ENCODE measurements around the gene SNX20. TPM values are rescaled to one million over a fixed set of nuclear protein-coding genes. Genes with fewer than 3 reads are reported as not detected.

SNX20 gene
- total and polyA plus RNA-seq, 2 donors (not counting 3 experiments of a cell fraction or from before 2014, with no cell fraction given) = not detected

DNA sequence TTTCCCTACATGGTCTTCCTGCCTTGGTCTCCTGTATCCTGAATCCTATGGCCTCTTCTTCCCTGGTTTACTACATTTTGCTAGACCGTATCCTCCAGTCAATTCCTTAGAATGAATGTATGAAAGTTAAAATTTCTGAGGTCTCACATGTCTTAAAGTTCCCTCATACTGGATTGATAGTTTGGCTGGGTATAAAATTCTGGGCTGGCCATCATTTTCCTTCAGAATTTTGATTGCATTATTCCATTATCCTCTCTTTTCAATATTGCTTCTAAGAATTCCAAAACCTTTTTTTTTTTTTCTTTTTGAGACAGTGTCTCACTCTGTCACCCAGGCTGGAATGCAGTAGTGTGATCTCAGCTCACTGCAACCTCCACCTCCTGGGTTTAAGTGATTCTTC, 23.1 kb upstream of the SNX20 start:
- CTCF ChIA-PET = no interaction called here
- intact Hi-C loops (cut with micrococcal nuclease) = no loop called here
- H3K9me1 ChIP-seq (replicated peaks; ENCODE audit: control insufficient read depth, extremely low read depth, insufficient read depth, low read length) = no peaks in the 10 kb centered on the region
- H3K4me2 ChIP-seq (ENCODE audit: insufficient read depth, low read length) = no peak overlapping the region
- FAIRE-seq (no peak), DNase-seq (ENCODE audit: low read depth, low spot score) (no peak)
- no peak overlapping the region for H3K9ac ChIP-seq (replicated peaks; ENCODE audit: extremely low read depth, insufficient read depth, low read length)
- peaks cover 6% of the 10 kb centered on the region for H3K4me1 ChIP-seq (ENCODE audit: control insufficient read depth, extremely low read depth, insufficient read depth, low read length)
- H3K9me3 ChIP-seq (replicated peaks; ENCODE audit: control insufficient read depth, insufficient read depth, low read length) = peaks cover 2% of the 10 kb centered on the region
- no TSS peak for BruUV-seq (replicated peaks)
- H2AFZ ChIP-seq (ENCODE audit: low read depth, low read length) = no peak overlapping the region
- H3K36me3 ChIP-seq (ENCODE audit: control insufficient read depth in 2 of 2, extremely low read depth in 1 of 2, insufficient read depth in 2 of 2, low read length in 2 of 2) = no peaks in the 10 kb centered on the region
- H3K4me3 ChIP-seq (replicated peaks in 1 of 3; ENCODE audit: insufficient read depth in 1 of 3, low read depth in 1 of 3, low read length in 3 of 3) = no peak overlapping the region
- H4K20me1 ChIP-seq (replicated peaks; ENCODE audit: control insufficient read depth, extremely low read depth, insufficient read depth, low read length) = no peaks in the 10 kb centered on the region
- POLR2A ChIA-PET = no interaction called here
- TF ChIP-seq, protein P1, sequence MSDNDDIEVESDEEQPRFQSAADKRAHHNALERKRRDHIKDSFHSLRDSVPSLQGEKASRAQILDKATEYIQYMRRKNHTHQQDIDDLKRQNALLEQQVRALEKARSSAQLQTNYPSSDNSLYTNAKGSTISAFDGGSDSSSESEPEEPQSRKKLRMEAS (IDR thresholded peaks at IDR 0.05; ENCODE audit: insufficient read depth, insufficient read length) = no peak
- TF ChIP-seq, protein P2, sequence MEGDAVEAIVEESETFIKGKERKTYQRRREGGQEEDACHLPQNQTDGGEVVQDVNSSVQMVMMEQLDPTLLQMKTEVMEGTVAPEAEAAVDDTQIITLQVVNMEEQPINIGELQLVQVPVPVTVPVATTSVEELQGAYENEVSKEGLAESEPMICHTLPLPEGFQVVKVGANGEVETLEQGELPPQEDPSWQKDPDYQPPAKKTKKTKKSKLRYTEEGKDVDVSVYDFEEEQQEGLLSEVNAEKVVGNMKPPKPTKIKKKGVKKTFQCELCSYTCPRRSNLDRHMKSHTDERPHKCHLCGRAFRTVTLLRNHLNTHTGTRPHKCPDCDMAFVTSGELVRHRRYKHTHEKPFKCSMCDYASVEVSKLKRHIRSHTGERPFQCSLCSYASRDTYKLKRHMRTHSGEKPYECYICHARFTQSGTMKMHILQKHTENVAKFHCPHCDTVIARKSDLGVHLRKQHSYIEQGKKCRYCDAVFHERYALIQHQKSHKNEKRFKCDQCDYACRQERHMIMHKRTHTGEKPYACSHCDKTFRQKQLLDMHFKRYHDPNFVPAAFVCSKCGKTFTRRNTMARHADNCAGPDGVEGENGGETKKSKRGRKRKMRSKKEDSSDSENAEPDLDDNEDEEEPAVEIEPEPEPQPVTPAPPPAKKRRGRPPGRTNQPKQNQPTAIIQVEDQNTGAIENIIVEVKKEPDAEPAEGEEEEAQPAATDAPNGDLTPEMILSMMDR (IDR thresholded peaks at IDR 0.05; ENCODE audit: extremely low read depth in 1 of 2, insufficient read depth in 1 of 2, low read depth in 1 of 2, low read length in 2 of 2) = no peak
- TF ChIP-seq GATA2 (IDR thresholded peaks at IDR 0.05; ENCODE audit: insufficient read depth, insufficient read length, low read depth, low read length) (no peak), EZH2 (IDR thresholded peaks at IDR 0.05; ENCODE audit: borderline replicate concordance, low read depth, low read length, severe bottlenecking) (no peak), FOS (IDR thresholded peaks at IDR 0.05; ENCODE audit: borderline replicate concordance, insufficient read depth, low read length) (no peak), MYC (IDR thresholded peaks at IDR 0.05; ENCODE audit: low read depth, low read length) (no peak), POLR2A (IDR thresholded peaks at IDR 0.05; ENCODE audit: low read depth, low read length) (no peak), JUN (IDR thresholded peaks at IDR 0.05; ENCODE audit: borderline replicate concordance, insufficient read depth, insufficient read length, low read depth) (no peak), POLR2AphosphoS5 (IDR thresholded peaks at IDR 0.05; ENCODE audit: insufficient read depth, low read depth, low read length) (no peak)
- dilution Hi-C loops (cut with MboI; ENCODE audit: extremely low pct_ligation_motif_present, low sequenced_read_pairs) = no loop called here
- no peaks in the 10 kb centered on the region for H3K27me3 ChIP-seq (ENCODE audit: control insufficient read depth in 2 of 2, insufficient read depth in 2 of 2, low read length in 2 of 2)
- H3K27ac ChIP-seq (ENCODE audit: insufficient read depth, low read depth, low read length) = no peak overlapping the region
- H3K79me2 ChIP-seq (ENCODE audit: control insufficient read depth, insufficient read depth, low read length) = no peaks in the 10 kb centered on the region
